Measurements from ENCODE around the gene DLX3. TPM values are rescaled to one million over a fixed set of nuclear protein-coding genes. Genes with fewer than 3 reads are reported as not detected.

DLX3 gene
- total RNA-seq, 1 experiment from 2014 or later: not detected

DNA sequence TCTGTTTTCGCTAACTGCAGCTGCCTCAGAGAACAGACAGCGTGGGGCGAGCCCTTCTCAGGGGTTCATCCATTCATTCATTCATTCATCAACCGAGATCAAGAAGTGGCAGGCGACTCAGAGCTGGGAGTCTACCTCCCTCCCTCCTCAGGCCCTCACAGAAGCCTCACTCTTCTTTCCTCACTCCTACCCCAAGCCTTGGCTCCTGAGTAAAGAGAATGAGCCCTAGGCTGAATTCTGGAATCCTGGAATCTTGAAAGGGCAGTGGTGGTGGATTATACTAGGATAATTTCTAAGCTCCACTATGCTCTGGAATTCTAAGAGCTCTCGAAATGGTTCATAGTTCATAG is 2.3 kb upstream of the DLX3 start:
- CTCF ChIA-PET: interaction anchor here (0.6 to 5.0 kb wide), 12 partner anchors 9 to 440 kb away, joined by 3 to 71 read pairs (median 5); partner anchors contain the start of gene NXPH3
- Histone ChIP-seq H3K36me3 (ENCODE audit: insufficient read depth, low read length, poor library complexity, severe bottlenecking) (no peaks in the 10 kb centered on the region), H3K9me3 (ENCODE audit: low read depth, low read length, poor library complexity, severe bottlenecking) (no peaks in the 10 kb centered on the region), H3K4me1 (ENCODE audit: insufficient read depth, low read length, poor library complexity, severe bottlenecking) (peaks cover 11% of the 10 kb centered on the region), H3K4me3 (ENCODE audit: low read depth, low read length, poor library complexity, severe bottlenecking) (peak overlapping the region; percentile 38), H3K27ac (ENCODE audit: low read depth, low read length, poor library complexity, severe bottlenecking) (no peak overlapping the region), H3K27me3 (replicated peaks; ENCODE audit: insufficient read depth, low read depth, low read length, poor library complexity) (peaks cover 59% of the 10 kb centered on the region)
- POLR2A ChIA-PET (ENCODE audit: low non-redundant PET): no interaction called here
- TF ChIP-seq EZH2 (IDR thresholded peaks at IDR 0.05; ENCODE audit: borderline replicate concordance, low read depth, low read length, poor library complexity, severe bottlenecking) (no peak), CTCF (conservative IDR thresholded peaks at IDR 0.05; ENCODE audit: low read depth, low read length) (no peak)
- no TSS peak for BruUV-seq (replicated peaks)
- intact Hi-C loops (cut with micrococcal nuclease; ENCODE audit: unreplicated experiment): loop anchor here (5.0 kb wide), 3 partner anchors 45 to 300 kb away; no protein-coding TSS in a partner anchor
- DNase-seq (ENCODE audit: low spot score): no peak

GRCh38 chr17:49996495-49997300 is 1.7 kb upstream of the DLX3 start:
- Histone ChIP-seq H3K36me3 (ENCODE audit: insufficient read depth, low read length, poor library complexity, severe bottlenecking) (no peaks in the 10 kb centered on the region), H3K27ac (ENCODE audit: low read depth, low read length, poor library complexity, severe bottlenecking) (no peak overlapping the region), H3K4me3 (ENCODE audit: low read depth, low read length, poor library complexity, severe bottlenecking) (peak overlapping the region; percentile 38), H3K27me3 (replicated peaks; ENCODE audit: insufficient read depth, low read depth, low read length, poor library complexity) (peaks cover 59% of the 10 kb centered on the region), H3K4me1 (ENCODE audit: insufficient read depth, low read length, poor library complexity, severe bottlenecking) (peaks cover 11% of the 10 kb centered on the region), H3K9me3 (ENCODE audit: low read depth, low read length, poor library complexity, severe bottlenecking) (no peaks in the 10 kb centered on the region)
- ChIA-PET CTCF (interaction anchor here (0.6 to 5.0 kb wide), 8 partner anchors 44 to 429 kb away, joined by 3 to 71 read pairs (median 4); partner anchors contain the start of gene FAM117A), POLR2A (ENCODE audit: low non-redundant PET) (interaction anchor here (0.6 kb wide), 1 partner anchor 504 kb away, joined by 3 read pairs; no protein-coding TSS in a partner anchor)
- no TSS peak for BruUV-seq (replicated peaks)
- DNase-seq (ENCODE audit: low spot score): peak; percentile 69
- intact Hi-C loops (cut with micrococcal nuclease; ENCODE audit: unreplicated experiment): loop anchor here (5.0 kb wide), 3 partner anchors 44 to 299 kb away; no protein-coding TSS in a partner anchor
- TF ChIP-seq CTCF (conservative IDR thresholded peaks at IDR 0.05; ENCODE audit: low read depth, low read length) (peak; percentile 99), EZH2 (IDR thresholded peaks at IDR 0.05; ENCODE audit: borderline replicate concordance, low read depth, low read length, poor library complexity, severe bottlenecking) (no peak)

DNA sequence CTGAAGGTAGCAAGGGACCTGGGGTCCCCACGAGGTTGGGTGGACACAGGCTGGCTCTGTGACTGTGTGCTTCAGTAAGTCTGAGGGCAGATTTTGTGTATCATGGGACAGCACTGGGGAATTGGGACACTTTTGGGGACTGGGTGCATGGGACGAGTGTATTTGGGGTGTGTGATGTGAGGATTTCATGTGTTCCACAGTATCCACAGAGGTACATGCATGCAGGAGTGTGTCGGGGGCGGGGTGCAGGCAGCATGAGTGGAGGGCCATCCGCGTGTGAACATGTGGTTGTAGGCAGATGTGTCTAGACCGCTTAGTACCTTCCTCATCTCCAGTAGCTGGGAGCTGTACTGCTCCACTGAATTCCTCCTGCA is 1.1 kb upstream of the DLX3 start:
- H3K27ac ChIP-seq (ENCODE audit: low read depth, low read length, poor library complexity, severe bottlenecking): no peak overlapping the region
- ChIA-PET CTCF (interaction anchor here (0.6 to 5.0 kb wide), 7 partner anchors 44 to 429 kb away, joined by 3 to 71 read pairs (median 3); partner anchors contain the start of gene FAM117A), POLR2A (ENCODE audit: low non-redundant PET) (interaction anchor here (0.6 kb wide), 1 partner anchor 505 kb away, joined by 3 read pairs; no protein-coding TSS in a partner anchor)
- H3K36me3 ChIP-seq (ENCODE audit: insufficient read depth, low read length, poor library complexity, severe bottlenecking): no peaks in the 10 kb centered on the region
- H3K4me1 ChIP-seq (ENCODE audit: insufficient read depth, low read length, poor library complexity, severe bottlenecking): peaks cover 11% of the 10 kb centered on the region
- intact Hi-C loops (cut with micrococcal nuclease; ENCODE audit: unreplicated experiment): loop anchor here (5.0 kb wide), 3 partner anchors 44 to 299 kb away; no protein-coding TSS in a partner anchor
- no peaks in the 10 kb centered on the region for H3K9me3 ChIP-seq (ENCODE audit: low read depth, low read length, poor library complexity, severe bottlenecking)
- TF ChIP-seq EZH2 (IDR thresholded peaks at IDR 0.05; ENCODE audit: borderline replicate concordance, low read depth, low read length, poor library complexity, severe bottlenecking) (no peak), CTCF (conservative IDR thresholded peaks at IDR 0.05; ENCODE audit: low read depth, low read length) (no peak)
- no TSS peak for BruUV-seq (replicated peaks)
- no peak overlapping the region for H3K4me3 ChIP-seq (ENCODE audit: low read depth, low read length, poor library complexity, severe bottlenecking)
- H3K27me3 ChIP-seq (replicated peaks; ENCODE audit: insufficient read depth, low read depth, low read length, poor library complexity): peaks cover 59% of the 10 kb centered on the region
- DNase-seq (ENCODE audit: low spot score): no peak

Measured in A673 (cell line).